RWPE2 (cell line): ENCODE data around the gene ADORA1.

ENCODE experiments used
- ATAC-seq: fragments of 200-7000 bp; cut with Tn5 transposase; 3 replicates; pipeline ENCODE4 v1.9.1; 2021; ENCODE audit warnings: low read depth
- DNase-seq: peaks from one replicate; pipeline ENCODE4 v3.0.0-alpha.2; 2020; ENCODE audit warnings: low spot score
- H3K27ac ChIP-seq: fragments of 450-650 bp; 2 replicates; pipeline ENCODE4 v1.5.1; 2017; ENCODE audit warnings: mild to moderate bottlenecking; ENCODE audit not compliant: poor library complexity, severe bottlenecking
- H3K27me3 ChIP-seq: fragments of 250-450 bp; sonication (Bioruptor Pico); 2 replicates; pipeline ENCODE4 v1.5.1; 2021; ENCODE audit warnings: mild to moderate bottlenecking, moderate library complexity; ENCODE audit not compliant: insufficient read depth, poor library complexity, severe bottlenecking
- H3K36me3 ChIP-seq: fragments of 250-450 bp; sonication (Bioruptor Pico); 2 replicates; pipeline ENCODE4 v1.5.1; 2020; ENCODE audit warnings: low read depth, mild to moderate bottlenecking, moderate library complexity
- H3K4me1 ChIP-seq: fragments of 250-450 bp; sonication (Bioruptor Pico); 2 replicates; pipeline ENCODE4 v1.5.1; 2021; ENCODE audit warnings: mild to moderate bottlenecking, moderate library complexity; ENCODE audit not compliant: insufficient read depth, poor library complexity, severe bottlenecking
- H3K4me3 ChIP-seq: fragments of 250-450 bp; sonication (Bioruptor Pico); 2 replicates; pipeline ENCODE4 v1.5.1; 2021; ENCODE audit warnings: mild to moderate bottlenecking, moderate library complexity; ENCODE audit not compliant: severe bottlenecking
- H3K9me3 ChIP-seq: fragments of 250-450 bp; sonication (Bioruptor Pico); 2 replicates; pipeline ENCODE4 v1.5.1; 2021; ENCODE audit warnings: mild to moderate bottlenecking, moderate library complexity; ENCODE audit not compliant: severe bottlenecking
- CTCF ChIP-seq: fragments of 450-650 bp; IDR thresholded peaks from one replicate; pipeline ENCODE4 v1.5.1; 2017; ENCODE audit warnings: mild to moderate bottlenecking, moderate library complexity; ENCODE audit not compliant: poor library complexity, severe bottlenecking

The ADORA1 gene

GRCh38 chr1:203112475-203112874 is 15.1 kb upstream of the ADORA1 start:
- TF ChIP-seq CTCF = no peak
- Histone ChIP-seq H3K36me3 (no peaks in the 10 kb centered on the region), H3K27ac (no peak overlapping the region), H3K4me3 (no peak overlapping the region), H3K9me3 (no peaks in the 10 kb centered on the region), H3K4me1 (no peaks in the 10 kb centered on the region), H3K27me3 (peaks cover 40% of the 10 kb centered on the region)
- ATAC-seq = no peak
- no peak for DNase-seq

DNA sequence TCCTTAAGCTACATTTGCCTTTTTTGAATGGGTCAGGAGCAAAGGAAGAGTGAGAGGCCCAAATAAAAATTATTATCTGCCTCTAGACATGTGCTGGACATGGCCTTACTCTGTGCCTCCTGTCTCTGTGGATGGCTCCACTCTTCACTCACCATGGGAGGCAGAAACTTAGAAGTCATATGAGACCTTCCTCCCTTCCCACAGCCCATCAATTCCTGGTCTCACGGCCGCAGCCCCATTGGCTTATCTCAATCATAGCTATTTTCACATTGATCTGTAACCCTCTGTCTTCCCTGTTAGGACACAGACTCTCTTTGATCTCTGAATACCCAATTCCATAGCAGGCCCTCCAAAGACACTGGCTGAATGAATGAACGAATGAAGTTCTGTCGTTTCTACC is 14.2 kb upstream of the ADORA1 start:
- H3K36me3 ChIP-seq = no peaks in the 10 kb centered on the region
- peaks cover 35% of the 10 kb centered on the region for H3K27me3 ChIP-seq
- no peaks in the 10 kb centered on the region for H3K4me1 ChIP-seq
- DNase-seq (no peak), ATAC-seq (no peak)
- H3K9me3 ChIP-seq = no peaks in the 10 kb centered on the region
- TF ChIP-seq CTCF = no peak
- no peak overlapping the region for H3K27ac ChIP-seq
- no peak overlapping the region for H3K4me3 ChIP-seq

DNA sequence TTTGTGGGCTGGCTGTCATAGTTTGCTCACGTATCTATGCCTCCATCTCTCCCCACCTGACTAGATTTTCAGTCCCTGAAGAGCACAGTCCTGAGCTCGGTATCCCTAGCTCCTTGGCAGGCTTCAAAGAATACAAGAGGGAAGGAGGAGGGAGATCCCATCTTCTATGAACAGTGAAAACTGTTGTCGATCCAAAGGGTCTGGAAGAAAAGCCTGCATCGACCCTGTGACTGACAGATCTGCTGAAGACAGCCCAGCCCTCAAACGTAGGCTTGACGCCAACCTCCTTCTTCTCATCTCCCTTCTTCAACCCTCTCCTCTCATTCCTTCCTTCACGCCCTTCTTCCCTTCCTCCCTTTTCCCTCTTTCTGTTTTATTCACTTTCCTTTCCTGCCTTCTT is 13.3 kb upstream of the ADORA1 start:
- DNase-seq = no peak
- no peaks in the 10 kb centered on the region for H3K4me1 ChIP-seq
- no peaks in the 10 kb centered on the region for H3K9me3 ChIP-seq
- no peak overlapping the region for H3K27ac ChIP-seq
- ATAC-seq = no peak
- no peak for TF ChIP-seq CTCF
- H3K27me3 ChIP-seq = peaks cover 29% of the 10 kb centered on the region
- H3K4me3 ChIP-seq = no peak overlapping the region
- no peaks in the 10 kb centered on the region for H3K36me3 ChIP-seq

DNA sequence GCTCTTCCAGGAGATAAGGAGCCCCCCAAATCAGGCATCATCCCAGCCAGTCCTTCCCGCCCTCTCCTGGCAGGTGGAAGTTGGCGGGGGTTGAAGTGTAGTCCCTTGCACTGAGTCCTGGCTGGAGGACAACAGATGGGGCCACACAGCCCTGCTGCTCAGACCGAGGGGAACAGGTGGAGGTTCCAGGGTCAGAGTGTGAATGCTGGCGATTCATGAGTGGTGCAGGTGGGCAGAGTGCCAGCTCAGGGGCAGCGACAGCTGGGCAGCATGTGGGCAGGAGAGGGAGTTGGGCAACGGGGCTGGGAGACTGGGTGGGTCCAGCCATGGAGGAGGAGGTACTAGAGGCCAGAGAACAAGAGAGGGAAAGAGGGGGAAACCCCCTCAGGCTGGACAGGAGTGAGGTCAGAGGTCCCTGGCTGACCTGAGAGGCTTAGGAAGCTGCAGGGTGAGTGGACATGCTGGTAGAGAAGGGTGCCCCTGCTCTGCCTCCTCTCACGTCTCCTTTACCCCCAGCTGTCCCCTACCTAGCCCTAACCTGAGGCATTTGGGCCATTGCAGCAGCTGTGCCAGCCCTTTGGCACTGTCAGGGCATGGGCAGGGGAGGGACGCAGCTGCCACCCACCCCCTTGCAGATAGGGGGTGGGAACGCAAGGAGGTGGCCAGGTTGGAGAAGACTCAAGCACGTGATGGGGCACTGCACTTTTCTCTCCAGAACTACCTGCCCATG is 11.3 kb upstream of the ADORA1 start:
- DNase-seq (peak; percentile 50), ATAC-seq (no peak)
- Histone ChIP-seq H3K27me3 (peaks cover 12% of the 10 kb centered on the region), H3K27ac (no peak overlapping the region), H3K4me1 (no peaks in the 10 kb centered on the region), H3K36me3 (no peaks in the 10 kb centered on the region), H3K4me3 (no peak overlapping the region), H3K9me3 (no peaks in the 10 kb centered on the region)
- no peak for TF ChIP-seq CTCF
